Activated CD8-positive, alpha-beta memory T cell treated with anti-CD3 and anti-CD28 coated beads, Interleukin-2, amount 50 U/mL, for 24 hours (primary cell): ENCODE results near the gene KRTAP4-8.
"Not testable (repeated sequence)": the region's sequence is repeated elsewhere in the genome, so short reads cannot be mapped to it uniquely, and the experiment has no call there.

Experiments
- DNase-seq: peaks from one replicate; pipeline ENCODE4 v3.0.0-alpha.2; 2020; ENCODE audit errors: extremely low read depth

Gene KRTAP4-8

DNA sequence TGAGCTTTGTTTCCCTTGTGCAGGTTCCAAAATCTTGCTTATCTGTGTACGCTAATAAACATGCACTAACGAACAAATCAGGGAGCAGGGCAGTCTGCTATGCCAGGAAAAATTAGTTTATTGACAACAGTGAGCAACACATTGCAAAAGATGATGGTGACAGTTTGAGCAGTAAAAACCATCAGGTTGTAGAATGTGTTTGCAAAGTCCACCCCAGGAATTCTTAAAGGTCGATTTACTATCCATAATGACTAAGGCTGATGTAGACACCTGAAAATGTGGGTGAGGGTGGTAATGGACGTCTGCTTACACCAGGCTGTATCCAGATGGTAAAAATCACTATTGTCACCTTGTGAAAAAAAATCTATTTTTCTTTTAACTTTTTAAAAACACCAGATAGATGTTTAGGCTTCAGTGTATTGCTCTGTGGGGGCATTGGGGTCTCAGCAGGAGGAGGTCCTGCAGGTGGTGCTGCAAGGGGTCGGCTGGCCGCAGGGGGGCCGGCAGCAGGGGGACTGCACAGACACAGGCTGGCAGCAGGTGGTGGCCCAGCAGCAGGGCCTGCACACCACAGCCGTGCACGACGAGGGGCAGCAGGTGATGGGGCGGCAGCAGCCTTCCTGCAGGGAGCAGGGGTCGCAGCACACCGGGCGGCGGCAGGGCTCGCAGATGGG, 32.8 kb downstream of the KRTAP4-8 start:
- DNase-seq, result not testable (repeated sequence)

DNA sequence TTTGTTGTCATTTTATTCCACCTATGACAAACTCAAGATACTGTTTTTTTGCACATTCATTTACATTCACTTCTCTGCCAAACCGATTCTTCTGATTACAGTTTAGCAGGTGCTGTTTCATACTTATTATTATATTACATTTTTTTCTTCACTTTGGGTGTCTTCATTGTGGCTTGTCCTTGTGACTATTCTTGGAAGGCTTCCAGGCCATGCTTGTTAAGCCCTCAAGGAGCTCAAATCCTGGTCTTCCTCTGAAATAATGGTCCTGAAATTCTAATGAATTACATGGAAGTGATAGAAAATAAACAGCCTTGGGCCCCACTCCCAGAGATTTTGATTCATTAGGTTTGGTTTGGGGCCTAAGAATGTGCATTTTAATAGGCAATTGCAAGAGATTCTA, 33.6 kb downstream of the KRTAP4-8 start:
- DNase-seq, result no peak

DNA sequence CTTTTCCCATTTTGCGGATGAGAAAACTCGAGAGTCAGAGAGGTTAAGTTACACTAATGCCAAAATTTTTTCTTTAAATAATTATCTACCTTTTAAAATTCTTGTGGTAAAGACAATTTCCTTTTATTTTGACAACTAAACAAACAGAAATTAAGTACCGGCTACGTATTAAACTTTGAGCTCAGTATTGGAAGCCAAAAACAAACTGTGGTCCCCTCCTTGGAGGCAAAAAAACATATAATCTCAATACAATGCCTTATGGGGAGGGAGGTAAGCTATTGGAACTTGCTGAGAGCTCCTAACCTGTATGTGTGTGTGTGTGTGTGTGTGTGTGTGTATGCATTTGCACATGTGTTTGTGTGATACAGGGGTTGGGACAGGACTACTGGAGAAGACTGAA, 34.5 kb downstream of the KRTAP4-8 start:
- DNase-seq, result no peak

DNA sequence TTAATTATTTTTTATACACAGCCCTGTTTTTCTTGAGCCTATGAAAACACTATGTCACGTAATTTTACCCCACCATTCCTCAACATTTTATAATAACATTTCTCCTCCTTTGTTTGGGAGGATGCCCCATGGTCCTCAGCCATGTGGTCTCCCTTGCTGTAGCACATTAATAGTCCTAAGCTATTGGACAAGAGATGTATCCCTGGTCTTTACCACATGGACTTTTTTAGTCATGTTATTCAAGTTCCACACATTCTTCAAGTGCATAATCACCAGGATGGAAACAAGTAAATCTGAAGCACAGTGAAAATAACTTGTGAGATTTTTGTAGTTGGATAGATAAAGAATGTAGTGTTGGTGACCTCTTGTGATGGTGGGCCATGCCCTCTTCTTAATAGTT, 36.0 kb downstream of the KRTAP4-8 start:
- no peak for DNase-seq

DNA sequence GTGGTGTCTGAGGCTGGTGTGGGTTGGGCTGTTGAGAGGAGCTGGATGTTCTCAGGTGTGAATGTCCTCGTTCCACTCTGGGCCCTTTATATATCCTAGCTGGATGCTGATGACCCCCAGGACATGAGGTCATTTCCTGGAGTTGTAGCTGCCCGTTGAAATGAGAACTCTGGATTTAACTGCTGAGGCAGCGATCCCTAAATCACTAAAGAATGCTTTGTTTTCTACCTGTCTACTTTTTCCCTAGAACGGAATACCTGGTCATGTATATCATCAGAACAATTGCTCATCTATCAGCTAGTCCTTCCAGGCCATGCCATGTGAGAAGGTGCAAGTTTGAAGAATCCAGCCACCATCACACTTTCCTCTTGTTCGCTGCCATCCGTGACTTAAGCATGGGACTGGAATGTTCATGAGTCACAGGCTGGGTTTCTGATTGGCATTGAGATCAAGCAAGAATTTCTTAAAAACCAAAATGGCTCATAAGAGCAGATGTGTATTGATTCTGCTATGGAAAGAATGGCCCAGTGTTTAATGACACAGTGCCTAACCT, 37.8 kb downstream of the KRTAP4-8 start, which contains the start of gene KRTAP2-3:
Gene KRTAP2-3, minus strand, starts transcription at position 63 of the 553 bp plus-strand sequence. CDS start 64 bp downstream, outside the sequence.
- DNase-seq, result no peak

DNA sequence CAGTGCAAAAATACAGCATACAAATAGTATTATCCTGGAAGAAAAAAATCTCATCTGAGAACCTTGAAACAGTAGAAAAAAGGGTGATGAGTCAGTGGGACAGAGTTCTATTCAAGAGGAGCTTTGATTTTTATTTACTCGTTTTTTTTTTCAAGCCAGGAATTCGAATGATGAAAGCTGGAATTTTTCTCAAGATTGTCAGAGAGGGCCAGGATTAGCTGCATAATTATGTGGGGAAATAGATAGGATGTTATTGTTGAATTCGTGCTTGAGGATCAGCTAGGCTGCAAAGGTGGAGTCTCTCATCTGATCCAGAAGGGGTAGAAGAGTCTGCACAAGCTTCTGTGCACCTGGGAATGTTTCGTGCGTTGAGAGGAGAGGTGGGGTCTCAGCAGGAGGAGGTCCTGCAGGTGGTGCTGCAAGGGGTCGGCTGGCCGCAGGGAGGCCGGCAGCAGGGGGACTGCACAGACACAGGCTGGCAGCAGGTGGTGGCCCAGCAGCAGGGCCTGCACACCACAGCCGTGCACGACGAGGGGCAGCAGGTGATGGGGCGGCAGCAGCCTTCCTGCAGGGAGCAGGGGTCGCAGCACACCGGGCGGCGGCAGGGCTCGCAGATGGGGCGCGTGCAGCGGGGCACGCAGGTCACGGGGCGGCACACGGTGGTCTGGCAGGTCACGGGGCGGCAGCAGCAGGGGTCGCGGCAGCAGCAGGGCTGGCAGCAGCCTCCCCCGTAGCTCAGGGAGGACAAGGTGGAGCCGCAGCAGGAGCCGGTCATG, 38.5 kb downstream of the KRTAP4-8 start:
- DNase-seq, result not testable (repeated sequence)

DNA sequence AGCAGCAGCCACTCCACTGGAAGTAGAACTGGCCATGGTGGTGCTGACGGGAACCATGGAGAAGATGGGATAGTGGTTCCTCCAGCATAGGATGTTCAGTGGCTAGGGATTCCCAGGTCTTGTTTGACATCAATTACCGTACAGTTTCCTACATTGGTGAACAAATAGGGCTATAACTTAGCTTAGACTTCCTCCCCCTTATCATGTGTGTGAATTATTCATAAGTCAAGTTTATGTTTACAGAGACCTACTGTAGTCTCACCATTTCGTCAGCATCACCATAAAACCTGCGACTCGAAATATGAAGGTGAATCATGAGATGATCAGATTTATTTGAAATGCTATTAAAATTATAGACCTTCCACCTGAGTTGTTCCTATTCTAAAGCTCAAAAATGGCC, 39.2 kb downstream of the KRTAP4-8 start:
- DNase-seq, result no peak

DNA sequence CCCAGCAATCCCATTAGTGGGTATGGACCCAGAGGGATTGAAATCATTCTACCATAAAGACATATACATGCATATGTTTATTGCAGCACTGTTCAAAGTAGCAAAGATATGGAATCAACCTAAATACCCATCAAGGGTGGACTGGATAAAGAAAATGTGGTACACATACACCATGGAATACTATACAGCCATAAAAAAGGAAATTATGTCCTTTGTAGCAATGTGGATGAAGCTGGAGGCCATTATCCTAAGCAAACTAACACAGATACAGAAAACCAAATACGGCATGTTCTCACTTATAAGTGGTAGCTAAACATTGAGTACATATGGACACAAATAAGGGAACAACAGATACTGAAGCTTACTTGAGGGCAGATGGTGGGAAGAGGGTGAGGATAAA, 40.4 kb downstream of the KRTAP4-8 start:
- DNase-seq, result no peak

DNA sequence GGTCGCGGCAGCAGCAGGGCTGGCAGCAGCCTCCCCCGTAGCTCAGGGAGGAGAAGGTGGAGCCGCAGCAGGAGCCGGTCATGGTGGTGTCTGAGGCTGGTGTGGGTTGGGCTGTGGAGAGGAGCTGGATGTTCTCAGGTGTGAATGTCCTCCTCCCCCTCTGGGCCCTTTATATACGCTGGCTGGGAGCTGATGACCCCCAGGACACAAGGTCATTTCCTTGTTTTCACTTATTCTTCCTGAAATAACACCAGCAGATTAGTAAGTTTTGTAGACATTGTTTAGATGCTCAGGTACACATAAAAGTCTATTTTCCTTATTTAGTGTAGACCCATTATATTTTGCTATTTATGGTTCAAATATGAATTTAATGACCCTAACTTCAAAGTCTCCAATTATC, 42.8 kb downstream of the KRTAP4-8 start, which contains the start of gene KRTAP2-2:
Gene KRTAP2-2, minus strand, starts transcription at position 101 of the 400 bp plus-strand sequence. Its CDS starts 19 bp downstream, at position 82.
- not testable (repeated sequence) for DNase-seq

DNA sequence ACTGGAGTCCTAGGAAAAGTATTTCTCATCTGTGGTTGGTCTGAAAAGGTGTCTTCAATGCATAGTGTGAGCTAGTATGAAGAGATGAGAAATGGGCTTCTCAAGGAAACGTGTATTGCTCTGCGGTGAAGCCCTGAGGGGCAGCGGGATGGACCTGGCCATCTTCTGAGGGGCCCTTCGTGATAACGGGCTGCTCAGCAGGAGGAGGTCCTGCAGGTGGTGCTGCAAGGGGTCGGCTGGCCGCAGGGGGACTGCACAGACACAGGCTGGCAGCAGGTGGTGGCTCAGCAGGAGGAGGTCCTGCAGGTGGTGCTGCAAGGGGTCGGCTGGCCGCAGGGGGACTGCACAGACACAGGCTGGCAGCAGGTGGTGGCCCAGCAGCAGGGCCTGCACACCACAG, 43.4 kb downstream of the KRTAP4-8 start:
- not testable (repeated sequence) for DNase-seq

DNA sequence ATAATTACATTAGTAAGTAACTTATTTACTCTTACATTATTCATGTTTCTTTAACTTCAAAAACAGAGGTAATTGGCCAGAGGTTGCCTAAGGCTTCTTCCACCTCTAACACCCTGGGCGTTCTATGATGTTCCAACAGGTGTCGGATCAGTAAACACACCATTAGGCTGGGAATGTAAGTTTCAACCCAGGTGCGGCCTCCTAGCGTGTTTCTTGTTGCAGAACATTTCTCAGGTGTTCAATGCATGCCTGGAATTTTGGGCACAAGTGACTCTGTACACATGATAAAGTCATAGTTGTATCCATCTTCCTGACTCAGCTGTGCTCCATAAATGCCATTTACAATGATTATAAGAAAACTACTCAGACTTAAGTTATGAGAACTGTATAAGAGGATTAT, 43.9 kb downstream of the KRTAP4-8 start:
- no peak for DNase-seq

DNA sequence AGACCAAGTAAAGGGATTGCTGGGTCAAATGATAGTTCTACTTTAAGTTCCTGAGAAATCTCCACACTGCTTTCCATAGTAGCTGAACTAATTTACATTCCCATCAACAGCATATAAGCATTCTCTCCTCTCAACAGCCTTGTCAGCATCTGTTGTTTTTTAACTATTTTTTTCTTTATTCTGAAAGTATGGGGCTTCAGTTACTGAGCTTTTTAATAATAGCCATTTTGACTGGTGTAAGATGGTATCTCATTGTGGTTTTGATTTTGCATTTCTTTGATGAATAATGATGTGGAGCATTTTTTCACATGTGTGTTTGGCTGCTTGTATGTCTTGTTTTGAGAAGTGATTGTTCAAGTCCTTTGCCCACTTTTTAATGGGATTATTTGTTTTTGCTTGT, 45.4 kb downstream of the KRTAP4-8 start:
- no peak for DNase-seq

DNA sequence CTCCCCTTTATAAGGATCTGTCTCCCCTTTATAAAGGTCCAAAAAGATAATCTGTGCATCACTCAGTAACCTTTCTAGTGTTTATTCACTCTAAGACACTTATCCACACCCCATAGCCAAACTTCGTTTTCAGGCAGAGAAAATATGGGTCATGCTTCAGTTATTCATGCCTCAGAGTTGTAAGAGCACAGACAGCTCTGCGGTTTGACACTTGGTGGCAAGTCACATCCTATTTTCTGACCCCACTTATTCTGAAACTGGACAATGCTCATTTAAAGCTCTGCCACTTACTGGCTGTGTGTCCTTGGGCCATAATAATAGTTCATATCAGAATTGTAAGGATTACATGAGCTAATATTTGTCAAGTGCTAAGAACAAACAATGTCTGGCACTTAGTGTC, 48.8 kb downstream of the KRTAP4-8 start:
- DNase-seq, result no peak

DNA sequence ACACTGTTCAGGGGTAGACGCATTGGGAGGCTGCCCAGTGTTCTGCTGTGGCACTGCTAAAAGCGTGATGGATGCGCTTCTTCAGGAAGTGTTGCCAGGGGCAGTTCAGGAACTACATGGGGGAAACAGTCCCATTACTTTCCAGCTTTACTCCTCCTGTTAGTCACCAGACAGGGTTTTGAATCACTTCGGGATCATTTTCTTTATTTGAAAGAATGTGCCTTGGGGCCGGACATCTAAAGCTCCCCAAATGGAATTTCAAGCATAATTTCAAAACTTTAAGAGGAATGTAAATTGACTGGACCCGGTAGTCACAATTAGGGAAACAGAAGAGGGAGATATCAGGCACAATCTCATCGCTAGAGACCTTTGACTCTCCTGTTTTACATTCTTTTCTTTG, 49.5 kb downstream of the KRTAP4-8 start:
- no peak for DNase-seq
